Stimulated activated CD4-positive, alpha-beta T cell treated with anti-CD3 and anti-CD28 coated beads, Interleukin-1b, Interleukin-23, amount 100 ng/mL, for 1 hour (primary cell): Measurements from ENCODE around the gene CD22.

Source experiments
- DNase-seq, 2 donors: peaks; one replicate each; pipeline ENCODE4 v3.0.0-alpha.2; 2020; ENCODE audit warnings: low read depth in 2 of 2

The CD22 gene

DNA sequence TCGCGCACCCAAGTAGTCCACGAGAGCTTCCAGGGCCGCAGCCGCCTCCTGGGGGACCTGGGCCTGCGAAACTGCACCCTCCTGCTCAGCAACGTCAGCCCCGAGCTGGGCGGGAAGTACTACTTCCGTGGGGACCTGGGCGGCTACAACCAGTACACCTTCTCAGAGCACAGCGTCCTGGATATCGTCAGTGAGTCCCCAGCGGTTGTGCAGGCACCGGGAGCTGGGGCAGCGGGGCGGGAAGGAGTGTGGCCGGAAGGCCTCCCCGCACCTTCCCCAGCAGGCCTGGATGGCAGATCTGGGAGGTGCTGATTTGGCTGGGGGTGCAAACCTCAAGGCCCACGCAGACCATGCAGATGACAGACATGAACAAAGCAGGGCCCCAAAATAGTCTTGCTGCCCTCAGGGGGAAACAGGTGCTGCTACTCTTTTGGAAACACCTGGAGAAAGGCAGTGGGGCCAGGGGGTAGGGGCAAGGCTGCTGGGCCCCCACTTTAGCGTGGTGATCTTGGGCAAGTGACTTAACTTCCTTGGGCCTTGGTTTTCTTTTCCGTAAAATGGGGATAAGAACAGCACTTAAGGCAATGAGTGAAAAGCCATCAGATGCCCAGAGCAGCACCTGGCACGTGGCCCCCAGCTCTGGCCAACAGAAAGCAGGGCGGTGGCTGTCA, 33.1 kb upstream of the CD22 start:
- peak in 1 of 2 donors; percentile 3 for DNase-seq

DNA sequence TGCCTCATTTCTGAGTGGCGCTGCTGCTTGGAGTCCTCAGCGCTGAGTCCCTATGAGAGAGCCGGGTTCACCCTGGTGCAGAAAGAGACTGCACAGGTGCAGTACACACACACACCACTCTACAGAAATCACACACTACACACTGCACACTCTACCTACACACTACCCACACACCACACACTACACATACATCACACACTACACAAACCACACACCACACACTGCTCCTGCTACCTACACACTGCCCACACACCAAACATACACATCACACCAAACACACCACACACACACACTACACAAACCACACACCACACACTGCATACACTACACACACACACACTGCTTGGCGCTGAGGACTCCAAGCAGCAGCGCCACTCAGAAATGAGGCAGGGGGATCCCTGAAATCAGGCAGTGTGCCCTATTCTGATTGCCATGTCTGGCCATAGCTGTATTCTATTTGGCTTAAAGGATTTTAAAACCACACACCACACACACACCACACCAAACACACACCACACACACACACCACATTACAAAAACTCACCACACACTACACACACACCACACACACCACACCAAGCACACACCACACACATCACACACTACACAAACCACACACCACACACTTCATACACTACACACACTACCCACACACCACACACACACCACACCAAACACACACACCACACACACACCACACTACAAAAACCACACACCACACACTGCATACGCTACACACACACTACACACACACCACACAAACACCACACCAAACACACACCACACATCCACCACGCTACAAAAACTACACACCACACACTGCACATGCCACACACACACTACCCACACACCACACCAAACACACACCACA, 32.1 kb upstream of the CD22 start:
- DNase-seq = no peak

DNA sequence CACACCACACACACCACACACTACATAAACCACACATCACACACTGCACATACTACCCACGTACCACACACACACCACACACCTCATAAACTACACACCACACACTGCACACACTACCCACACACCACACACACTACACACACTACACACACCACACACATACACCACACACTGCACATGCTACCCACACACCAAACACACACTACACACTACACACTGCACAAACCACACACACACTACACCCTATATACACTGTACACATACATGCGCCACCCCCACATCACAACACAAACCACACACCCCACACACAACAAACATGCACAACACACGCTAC, 31.5 kb upstream of the CD22 start:
- no peak for DNase-seq

DNA sequence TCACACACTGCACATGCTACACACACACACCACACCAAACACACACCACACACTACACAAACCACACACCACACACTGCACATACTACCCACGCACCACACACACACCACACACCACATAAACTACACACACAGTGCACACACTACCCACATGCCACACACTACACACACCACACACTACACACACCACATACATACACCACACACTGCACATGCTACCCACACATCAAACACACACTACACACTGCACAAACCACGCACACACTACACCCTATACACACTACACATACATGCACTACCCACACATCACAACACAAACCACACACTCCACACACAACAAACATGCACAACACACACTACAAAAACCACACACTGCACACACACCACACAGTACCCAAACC, 31.1 kb upstream of the CD22 start:
- no peak for DNase-seq

DNA sequence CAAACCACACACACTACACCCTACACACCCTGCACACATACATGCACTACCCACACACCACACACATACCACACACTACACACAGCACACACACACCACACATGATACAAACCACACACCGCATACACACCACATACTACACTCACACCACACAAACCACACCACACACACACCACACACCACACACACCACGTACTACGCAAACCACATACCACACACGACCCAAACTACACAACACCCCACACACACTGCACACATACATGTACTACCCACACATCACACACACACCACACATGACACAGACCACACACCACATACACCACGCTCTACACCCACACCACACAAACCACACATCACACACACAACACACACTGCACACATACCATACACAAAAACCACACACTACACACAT, 30.4 kb upstream of the CD22 start:
- no peak for DNase-seq

DNA sequence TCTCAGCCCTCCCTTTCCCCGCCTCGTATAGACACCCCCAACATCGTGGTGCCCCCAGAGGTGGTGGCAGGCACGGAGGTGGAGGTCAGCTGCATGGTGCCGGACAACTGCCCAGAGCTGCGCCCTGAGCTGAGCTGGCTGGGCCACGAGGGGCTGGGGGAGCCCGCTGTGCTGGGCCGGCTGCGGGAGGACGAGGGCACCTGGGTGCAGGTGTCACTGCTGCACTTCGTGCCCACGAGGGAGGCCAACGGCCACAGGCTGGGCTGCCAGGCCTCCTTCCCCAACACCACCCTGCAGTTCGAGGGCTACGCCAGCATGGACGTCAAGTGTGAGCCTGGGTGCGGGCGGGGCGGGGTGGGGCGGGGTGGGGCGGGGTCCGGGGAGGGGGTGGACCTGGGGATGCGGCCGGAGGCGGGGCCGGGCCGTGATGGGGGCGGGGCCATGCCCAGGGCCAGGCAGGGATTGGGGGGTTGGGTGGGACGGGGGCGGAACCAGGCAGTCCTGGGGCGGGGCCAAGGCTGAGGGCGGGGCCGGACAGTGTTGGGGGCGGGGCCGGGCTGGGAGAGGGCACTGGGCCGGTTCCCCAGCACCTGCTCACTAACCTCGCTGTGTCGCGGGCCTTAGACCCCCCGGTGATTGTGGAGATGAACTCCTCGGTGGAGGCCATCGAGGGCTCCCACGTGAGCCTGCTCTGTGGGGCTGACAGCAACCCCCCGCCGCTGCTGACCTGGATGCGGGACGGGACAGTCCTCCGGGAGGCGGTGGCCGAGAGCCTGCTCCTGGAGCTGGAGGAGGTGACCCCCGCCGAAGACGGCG, 29.3 kb upstream of the CD22 start:
- no peak for DNase-seq

DNA sequence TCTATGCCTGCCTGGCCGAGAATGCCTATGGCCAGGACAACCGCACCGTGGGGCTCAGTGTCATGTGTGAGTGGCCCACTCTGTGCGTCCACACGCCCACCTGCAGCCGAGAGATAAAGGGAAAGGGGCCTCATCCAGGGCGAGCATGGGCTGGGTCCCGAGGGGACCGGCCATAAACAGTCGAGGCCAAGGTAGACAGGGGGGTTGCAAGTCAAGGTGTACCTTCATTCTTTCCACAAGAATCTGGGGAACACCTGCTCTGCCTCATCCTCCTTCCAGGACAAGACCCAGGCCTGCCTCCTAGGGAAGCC, 28.7 kb upstream of the CD22 start:
- no peak for DNase-seq

DNA sequence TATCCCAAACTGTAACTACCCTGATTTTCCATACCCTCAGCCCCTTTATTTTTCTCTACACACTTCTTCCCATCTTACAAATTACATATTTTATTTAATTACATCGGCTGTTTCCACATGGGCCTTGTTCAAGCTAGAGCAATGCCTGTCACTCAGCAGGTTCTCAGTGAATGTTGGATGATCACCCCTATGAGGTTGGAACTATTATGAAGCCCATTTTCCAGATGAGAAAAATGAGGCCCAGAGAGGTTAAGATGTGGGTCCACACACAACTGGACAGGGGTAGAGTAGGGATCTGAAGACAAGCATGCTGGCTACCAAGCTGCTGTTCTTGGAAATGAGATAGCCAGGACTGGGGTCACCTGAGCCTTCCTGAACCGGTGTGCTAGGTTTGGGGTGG, 27.0 kb upstream of the CD22 start:
- no peak for DNase-seq

DNA sequence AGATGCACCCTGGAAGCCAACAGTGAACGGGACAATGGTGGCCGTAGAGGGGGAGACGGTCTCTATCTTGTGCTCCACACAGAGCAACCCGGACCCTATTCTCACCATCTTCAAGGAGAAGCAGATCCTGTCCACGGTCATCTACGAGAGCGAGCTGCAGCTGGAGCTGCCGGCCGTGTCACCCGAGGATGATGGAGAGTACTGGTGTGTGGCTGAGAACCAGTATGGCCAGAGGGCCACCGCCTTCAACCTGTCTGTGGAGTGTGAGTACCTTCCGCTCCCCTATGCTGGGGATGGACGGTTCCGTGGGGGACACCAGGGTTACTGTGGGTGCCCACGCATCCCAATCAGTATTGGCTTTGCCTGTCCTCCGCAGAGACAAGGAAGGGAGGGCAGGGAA, 26.5 kb upstream of the CD22 start:
- no peak for DNase-seq

DNA sequence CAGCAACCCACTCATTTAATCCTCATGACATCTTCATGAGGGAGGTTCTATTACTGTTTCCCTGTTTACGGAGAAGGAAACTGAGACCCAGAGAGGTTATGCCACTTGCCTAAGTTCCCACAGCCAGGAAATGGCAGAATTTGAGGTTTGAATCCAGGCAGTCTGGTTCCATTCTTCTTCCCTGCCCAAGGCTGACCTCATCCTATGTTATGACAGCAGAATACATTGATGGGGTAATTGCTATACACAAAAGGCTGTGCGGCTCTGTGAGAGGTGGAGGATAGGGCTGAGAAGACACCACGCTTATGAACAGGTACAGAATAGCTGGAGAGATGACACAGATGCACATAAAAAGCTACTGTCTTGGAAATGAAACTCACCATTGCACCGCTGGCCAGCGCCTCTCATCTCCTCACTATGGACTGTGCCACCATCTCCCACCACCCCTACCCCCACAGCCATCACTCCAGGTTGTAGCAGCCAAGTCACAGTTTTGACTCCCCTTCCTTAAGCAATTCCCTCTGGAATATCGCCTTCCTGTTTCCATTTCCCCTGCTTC, 25.6 kb upstream of the CD22 start:
- DNase-seq = no peak

DNA sequence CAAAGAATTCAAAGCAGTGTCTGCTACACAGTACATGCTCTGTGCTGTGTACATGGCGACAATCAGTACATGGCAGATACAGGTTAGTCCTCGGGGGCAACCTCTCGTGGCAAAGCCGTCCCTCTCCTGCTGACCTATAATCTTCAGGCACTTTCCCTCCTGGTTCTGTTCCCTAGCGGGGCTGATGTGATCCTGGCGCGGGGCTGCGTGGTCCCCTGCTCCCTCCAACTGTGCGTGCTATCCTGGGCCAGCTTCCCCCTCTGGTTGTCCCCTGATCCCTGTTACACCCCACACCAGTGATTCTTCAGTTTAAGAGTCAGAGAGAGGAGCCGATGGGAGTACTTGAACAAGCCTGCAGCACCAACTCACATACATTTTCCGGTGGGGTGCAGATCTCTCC, 25.0 kb upstream of the CD22 start:
- no peak for DNase-seq

DNA sequence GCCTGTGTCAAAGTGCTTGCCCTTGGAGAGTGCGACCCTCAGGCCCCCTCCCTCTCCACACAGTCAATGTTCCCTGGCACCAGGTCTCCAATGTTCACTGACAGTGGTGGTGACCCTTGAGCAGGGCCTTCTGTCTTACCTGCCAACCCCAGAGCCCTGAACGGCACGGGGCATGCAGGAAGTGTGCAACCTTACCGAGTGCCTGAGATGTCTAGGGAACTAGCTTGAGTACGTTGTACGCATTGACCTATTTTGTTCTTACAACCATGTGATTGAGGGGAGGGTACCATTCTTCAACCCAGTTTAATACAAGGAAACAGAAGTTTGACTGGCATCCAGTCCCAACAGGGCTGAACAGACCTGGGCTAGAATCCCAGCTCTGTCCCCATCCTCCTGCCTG, 23.8 kb upstream of the CD22 start:
- DNase-seq = no peak

DNA sequence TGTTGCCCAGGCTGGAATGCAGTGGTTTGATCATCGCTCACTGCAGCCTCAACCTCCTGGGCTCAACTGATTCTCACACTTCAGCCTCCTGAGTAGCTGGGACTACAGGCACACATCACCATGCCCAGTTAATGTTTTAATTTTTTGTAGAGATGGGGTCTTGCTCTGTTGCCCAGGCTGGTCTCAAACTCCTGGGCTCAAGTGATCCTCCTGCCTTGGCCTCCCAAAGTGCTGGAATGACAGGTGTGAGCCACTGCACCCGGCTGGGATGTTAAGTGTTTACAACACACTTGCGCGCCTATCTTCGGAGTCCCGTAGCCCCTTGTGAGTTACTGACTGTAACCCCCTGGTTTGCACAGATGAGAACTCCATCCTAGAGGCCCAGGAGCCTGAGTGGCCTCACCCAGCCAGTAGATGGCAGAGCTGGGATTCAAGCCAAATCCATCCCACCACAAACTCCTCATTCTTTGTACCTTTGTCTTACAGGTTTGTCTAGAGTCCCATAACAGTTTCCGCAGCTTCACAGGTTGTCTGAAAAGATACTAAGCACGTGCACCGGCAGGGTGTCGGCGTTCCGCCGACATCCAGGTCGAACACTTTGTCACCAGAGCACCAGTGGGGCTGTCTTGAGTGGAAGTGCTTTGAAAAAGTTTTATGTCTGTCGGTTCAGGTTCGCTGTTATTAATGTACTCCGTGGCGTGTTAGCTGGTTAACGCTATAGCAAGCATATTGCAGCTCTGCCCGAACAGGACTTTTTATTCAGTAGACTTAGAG, 22.3 kb upstream of the CD22 start:
- no peak for DNase-seq

DNA sequence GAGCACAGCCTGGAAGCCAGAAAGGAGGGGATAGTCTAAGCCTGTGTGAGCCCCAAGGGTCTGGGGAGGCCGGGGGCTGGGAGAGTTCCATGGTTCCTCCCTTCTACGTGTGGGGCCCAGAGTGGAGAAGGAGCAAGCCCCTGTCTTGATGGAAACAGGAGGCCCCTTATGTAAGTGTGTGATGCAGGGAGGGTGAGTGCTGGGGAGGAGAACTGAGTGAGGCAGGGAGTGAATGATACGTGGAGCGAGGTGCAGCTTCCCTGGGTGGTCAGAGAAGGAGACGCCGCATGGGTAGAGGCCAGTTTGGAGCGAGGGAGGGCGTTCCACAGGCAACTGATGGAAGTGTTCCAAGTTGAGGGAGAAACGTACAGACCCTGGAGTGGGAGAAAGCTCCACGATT, 21.1 kb upstream of the CD22 start:
- no peak for DNase-seq

DNA sequence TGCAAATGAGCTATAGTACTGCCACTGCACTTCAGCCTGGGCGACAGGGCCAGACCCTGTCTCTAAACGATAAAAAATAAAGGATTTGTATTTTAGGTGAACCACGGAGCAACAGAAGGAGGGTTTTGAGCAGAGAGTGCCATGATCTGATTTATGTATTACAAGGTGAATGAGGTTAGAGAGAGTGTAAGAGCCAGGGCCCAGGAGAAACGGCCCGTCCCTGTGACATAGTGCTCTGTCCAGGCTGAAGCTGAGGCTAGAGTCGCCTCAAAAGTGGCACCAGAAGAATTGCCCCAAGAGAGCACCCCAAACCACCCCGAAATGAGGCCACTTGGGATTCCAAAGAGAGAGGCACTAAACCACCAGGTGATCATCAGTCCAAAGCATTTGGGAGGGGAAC, 20.1 kb upstream of the CD22 start:
- no peak for DNase-seq

DNA sequence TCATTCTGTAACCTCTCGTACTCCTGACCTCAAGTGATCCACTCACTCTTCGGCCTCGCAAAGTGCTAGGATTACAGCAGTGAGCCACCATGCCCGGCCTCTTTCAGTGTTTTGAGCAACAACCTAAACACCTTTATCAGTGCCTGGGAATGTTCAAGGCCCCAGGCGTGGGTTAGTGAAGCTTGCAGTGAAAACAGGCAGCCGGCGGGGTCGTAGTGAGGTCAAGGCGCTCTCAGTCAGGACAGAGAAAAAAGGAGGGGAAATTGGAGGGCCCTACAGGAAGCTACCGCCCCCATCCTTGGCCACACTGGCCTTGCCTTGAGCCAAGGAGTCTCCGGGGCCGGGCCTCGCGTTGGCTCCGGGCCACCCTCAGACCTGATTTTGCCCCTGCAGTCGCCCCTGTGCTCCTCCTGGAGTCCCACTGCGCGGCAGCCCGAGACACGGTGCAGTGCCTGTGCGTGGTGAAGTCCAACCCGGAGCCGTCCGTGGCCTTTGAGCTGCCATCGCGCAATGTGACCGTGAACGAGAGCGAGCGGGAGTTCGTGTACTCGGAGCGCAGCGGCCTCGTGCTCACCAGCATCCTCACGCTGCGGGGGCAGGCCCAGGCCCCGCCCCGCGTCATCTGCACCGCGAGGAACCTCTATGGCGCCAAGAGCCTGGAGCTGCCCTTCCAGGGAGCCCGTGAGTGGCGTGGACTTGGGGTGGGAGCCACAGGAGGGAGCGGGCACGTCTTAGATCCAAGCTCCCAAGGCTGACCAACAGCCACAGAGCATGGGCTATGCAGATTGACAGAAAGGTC, 19.3 kb upstream of the CD22 start:
- DNase-seq = no peak

DNA sequence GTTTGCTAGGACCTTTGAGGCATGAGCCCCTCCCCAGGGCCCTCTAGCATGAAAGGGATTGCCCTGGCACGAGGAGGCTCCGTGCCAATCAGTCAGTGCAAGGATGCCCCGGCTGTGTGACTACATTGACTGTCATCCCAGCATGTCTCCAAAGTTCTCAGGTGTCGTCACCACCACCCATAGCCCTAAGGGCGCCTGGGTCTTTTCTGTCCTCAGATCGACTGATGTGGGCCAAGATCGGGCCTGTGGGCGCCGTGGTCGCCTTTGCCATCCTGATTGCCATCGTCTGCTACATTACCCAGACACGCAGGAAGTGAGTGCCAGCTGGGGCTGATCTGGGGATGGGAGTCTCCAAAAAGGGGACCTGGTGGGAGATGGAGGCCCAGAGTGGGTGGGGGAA, 18.7 kb upstream of the CD22 start:
- DNase-seq = no peak

DNA sequence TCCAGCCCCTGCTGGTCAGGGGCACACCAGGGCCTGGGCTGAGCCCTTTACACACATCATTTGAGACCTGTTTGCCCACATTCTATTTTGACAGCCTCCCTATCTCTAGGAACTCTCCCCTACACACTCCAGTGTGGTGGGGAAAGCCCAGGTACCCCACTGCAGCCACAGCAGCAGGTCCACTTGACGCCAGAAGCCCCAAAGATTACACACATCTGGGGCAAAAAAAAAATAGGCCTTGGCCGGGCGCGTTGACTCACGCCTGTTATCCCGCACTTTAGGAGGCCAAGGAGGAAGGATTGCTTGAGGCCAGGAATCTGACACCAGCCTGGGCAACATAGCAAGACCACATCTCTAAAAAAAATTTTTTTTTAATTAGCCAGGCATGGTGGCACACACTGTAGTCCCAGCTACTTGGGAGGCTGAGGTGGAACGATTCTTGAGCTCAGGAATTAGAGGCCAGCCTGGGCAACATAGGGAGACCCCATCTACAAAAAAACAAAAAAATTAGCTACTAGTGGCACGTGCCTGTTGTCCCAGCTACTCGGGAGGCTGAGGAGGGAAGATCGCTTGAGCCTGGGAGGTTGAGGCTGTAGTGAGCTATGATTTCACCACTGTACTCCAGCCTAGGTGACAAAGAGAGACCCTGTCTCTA, 18.0 kb upstream of the CD22 start:
- no peak for DNase-seq

DNA sequence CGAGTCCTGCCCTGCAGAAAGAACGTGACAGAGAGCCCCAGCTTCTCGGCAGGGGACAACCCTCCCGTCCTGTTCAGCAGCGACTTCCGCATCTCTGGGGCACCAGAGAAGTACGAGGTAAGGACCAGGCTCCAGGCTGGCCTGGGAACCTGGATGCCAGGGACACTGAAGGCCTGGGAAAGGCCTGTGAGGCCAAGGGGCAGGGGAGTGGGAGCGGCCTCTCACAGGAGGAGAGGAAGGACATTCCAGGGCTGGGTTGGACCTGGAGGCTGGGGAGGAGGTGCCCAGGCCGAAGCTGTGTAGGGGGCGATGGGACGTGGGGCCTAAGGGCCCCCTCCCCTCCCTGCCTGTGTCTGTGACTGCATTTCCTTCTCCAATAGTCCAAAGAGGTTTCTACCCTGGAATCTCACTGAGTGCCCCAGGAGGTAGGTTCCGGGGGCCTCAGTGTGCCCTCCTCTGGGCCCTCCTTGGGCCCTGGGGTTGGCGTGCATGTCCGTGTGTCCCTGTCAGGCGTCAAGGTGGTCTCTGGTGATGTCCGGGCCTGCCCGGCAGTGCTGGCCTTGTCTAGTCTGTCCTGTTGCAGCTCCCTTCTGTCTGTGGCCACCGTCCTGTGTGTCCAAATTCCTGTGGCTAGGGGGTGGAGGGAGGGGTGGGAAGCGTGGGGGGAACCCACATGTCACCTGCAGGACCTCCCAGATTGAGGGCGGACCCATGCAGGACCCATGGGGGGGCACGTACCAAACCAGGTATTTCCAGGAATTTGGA, 16.9 kb upstream of the CD22 start:
- no peak for DNase-seq

DNA sequence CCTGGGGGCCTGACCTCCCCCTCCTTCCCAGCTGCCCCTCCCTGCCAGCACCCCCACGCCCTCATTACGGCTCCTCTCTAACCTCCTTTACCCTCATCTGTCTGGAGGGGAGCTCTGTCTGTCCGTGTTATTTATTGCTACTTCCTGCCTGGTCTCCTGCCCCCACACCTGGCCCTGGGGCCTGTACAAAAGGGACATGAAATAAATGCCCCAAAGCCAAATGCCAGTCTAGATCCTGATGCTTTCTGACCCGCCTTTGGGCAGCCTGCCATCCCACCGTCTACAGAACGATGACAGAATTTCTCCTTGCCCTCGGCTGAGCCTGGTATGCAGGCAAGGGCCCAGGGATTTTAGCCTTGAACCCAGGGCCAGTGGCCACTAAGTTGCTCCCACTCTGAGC, 15.4 kb upstream of the CD22 start:
- DNase-seq = no peak
